Osteocyte (in vitro differentiated cells): ENCODE results near the gene LRFN4. TPM values are rescaled to one million over a fixed set of nuclear protein-coding genes. Genes with fewer than 3 reads are reported as not detected.

Experiments
- DNase-seq: peaks from one replicate; pipeline ENCODE4 v3.0.0; 2021; ENCODE audit warnings: mixed read lengths; ENCODE audit not compliant: unreplicated experiment; ENCODE audit errors: extremely low spot score
- H3K27ac Mint-ChIP-seq: one replicate; pipeline ENCODE4 v1.8.0; 2021; ENCODE audit warnings: mild to moderate bottlenecking, mixed read lengths; ENCODE audit not compliant: unreplicated experiment
- H3K27me3 Mint-ChIP-seq: one replicate; pipeline ENCODE4 v1.8.0; 2021; ENCODE audit warnings: mixed read lengths; ENCODE audit not compliant: unreplicated experiment
- H3K36me3 Mint-ChIP-seq: one replicate; pipeline ENCODE4 v1.8.0; 2021; ENCODE audit warnings: mixed read lengths; ENCODE audit not compliant: unreplicated experiment
- H3K4me1 Mint-ChIP-seq: one replicate; pipeline ENCODE4 v1.8.0; 2021; ENCODE audit warnings: mixed read lengths; ENCODE audit not compliant: unreplicated experiment
- H3K4me3 Mint-ChIP-seq: one replicate; pipeline ENCODE4 v1.8.0; 2021; ENCODE audit warnings: mild to moderate bottlenecking, moderate library complexity, mixed read lengths; ENCODE audit not compliant: unreplicated experiment
- H3K9me3 Mint-ChIP-seq: one replicate; pipeline ENCODE4 v1.8.0; 2021; ENCODE audit warnings: mixed read lengths; ENCODE audit not compliant: unreplicated experiment
- total RNA-seq: library from RNA; stranded (reverse); gene quantifications from 2 replicates; pipeline ENCODE4 v1.2.1, GENCODE V29; 2021
- TF ChIP-seq, protein P1 (sequence below): fragments of 200-600 bp; sonication (generic); IDR thresholded peaks from 2 replicates; pipeline ENCODE4 v1.5.0; 2021; ENCODE audit warnings: antibody characterized with exemption, mild to moderate bottlenecking, moderate library complexity

The LRFN4 gene
- total RNA-seq, 1 donor from 2014 or later = 45.0 TPM

DNA sequence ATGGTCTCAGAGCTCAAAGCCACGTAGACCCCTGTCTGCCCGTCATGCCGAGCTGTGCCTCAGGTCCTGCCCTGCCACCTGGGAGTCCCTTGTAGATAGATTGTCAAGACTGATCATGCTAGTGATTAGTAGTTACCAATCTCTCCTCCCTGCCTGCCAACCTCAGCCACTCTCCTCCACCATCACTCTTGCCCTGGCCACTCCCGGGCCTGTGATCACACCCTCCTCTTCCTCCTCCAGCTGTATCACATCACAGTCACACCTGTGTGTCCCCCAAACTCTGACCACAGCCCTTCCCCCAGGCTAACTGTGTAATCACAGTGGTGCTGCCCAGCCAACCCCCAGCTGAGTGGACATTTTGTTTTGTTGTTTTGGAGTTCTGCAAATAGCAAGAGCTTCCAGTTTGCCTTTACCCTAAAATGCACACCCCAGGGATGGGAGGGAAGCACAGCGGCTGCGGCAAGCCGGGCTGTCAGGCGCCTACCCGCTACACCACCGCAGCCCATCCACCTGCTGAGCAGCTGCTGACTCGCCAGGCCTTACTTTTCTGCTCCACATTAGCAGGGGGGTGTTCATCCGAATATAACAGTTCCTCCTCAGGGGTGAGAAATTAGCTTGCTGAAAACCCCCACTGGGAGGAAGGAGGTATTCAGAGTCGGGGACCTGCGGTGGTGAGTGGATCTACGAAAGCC, 45.8 kb downstream of the LRFN4 start:
- TF ChIP-seq, protein P1, sequence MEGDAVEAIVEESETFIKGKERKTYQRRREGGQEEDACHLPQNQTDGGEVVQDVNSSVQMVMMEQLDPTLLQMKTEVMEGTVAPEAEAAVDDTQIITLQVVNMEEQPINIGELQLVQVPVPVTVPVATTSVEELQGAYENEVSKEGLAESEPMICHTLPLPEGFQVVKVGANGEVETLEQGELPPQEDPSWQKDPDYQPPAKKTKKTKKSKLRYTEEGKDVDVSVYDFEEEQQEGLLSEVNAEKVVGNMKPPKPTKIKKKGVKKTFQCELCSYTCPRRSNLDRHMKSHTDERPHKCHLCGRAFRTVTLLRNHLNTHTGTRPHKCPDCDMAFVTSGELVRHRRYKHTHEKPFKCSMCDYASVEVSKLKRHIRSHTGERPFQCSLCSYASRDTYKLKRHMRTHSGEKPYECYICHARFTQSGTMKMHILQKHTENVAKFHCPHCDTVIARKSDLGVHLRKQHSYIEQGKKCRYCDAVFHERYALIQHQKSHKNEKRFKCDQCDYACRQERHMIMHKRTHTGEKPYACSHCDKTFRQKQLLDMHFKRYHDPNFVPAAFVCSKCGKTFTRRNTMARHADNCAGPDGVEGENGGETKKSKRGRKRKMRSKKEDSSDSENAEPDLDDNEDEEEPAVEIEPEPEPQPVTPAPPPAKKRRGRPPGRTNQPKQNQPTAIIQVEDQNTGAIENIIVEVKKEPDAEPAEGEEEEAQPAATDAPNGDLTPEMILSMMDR = no peak
- H3K4me3 Mint-ChIP-seq = no peak overlapping the region
- H3K9me3 Mint-ChIP-seq = no peaks in the 10 kb centered on the region
- H3K27me3 Mint-ChIP-seq = no peaks in the 10 kb centered on the region
- no peak for DNase-seq
- H3K36me3 Mint-ChIP-seq = no peaks in the 10 kb centered on the region
- H3K4me1 Mint-ChIP-seq = peaks cover 36% of the 10 kb centered on the region
- H3K27ac Mint-ChIP-seq = no peak overlapping the region

DNA sequence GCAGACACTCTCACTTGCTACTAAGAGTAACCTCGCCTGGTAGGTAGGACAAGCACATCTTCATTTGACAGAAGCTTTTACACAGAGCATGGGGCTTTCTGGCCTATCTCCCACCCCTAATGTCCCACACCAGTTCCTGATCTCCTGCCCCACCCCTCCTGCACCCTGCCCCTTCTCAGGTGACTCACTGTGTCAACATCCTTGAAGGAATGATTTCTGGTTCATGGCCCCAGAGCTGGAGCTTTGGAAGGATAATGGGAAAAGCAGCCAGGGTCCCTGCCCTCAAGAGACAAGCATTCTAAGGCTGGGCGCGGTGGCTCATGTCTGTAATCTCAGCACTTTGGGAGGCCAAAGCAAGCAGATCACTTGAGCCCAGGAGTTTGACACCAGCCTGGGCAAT, 47.2 kb downstream of the LRFN4 start:
- no peak overlapping the region for H3K27ac Mint-ChIP-seq
- H3K4me1 Mint-ChIP-seq = peaks cover 42% of the 10 kb centered on the region
- no peaks in the 10 kb centered on the region for H3K9me3 Mint-ChIP-seq
- no peaks in the 10 kb centered on the region for H3K27me3 Mint-ChIP-seq
- H3K4me3 Mint-ChIP-seq = no peak overlapping the region
- no peaks in the 10 kb centered on the region for H3K36me3 Mint-ChIP-seq
- TF ChIP-seq, protein P1 = no peak
- DNase-seq = no peak

DNA sequence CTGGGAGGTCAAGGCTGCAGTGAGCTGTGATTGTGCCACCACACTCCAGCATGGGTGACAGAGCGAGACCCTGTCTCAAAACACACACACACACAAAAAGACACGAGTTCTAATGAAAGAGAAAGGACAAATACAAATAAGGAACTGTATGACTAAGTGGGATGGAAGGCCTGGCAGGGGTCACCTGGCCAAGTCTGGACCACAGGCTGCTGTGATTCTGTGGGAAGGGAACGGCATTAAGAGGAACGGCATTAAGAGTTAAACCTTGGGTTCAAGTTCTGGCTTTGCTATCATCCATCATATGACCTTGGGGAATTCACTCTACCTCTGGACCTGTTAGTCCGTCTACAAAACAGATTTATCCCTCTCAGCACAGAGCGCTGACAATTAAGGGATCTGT, 47.7 kb downstream of the LRFN4 start:
- TF ChIP-seq, protein P1 = no peak
- Mint-ChIP-seq H3K36me3 (no peaks in the 10 kb centered on the region), H3K27ac (no peak overlapping the region)

DNA sequence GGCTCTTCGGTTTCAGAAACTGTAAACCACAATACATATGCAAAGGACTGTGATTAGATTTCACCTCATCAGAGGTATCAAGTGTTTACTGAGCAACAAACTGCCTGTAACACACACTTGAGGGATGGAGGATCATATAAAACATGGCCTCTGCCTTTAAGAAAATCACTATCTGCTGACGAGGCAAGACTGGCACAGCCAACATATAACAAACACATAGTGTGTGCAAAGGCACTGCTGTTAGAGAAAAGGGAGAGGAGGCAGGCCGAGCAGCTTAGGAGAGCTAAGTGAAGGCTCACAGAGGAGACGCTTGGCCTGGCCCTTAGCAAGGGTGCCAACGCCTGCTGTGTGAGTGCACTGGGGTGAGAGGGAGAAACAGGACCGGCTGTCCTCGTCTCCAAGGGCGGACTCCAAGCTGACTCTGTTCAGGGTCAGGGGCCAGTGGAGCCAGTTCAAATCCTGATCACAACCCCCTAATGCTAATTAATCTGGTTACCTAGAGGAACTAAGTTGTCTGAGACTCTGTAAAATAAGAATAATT, 48.2 kb downstream of the LRFN4 start:
- no peaks in the 10 kb centered on the region for H3K36me3 Mint-ChIP-seq
- H3K4me3 Mint-ChIP-seq = no peak overlapping the region
- TF ChIP-seq, protein P1 = no peak
- H3K27ac Mint-ChIP-seq = no peak overlapping the region
- H3K4me1 Mint-ChIP-seq = peaks cover 42% of the 10 kb centered on the region
- no peaks in the 10 kb centered on the region for H3K9me3 Mint-ChIP-seq
- H3K27me3 Mint-ChIP-seq = no peaks in the 10 kb centered on the region
- no peak for DNase-seq

More for the DNA sequence above, 47.7 kb downstream of the LRFN4 start:
- Mint-ChIP-seq H3K4me1 (peaks cover 42% of the 10 kb centered on the region), H3K4me3 (no peak overlapping the region), H3K27me3 (no peaks in the 10 kb centered on the region), H3K9me3 (no peaks in the 10 kb centered on the region)
- no peak for DNase-seq

DNA sequence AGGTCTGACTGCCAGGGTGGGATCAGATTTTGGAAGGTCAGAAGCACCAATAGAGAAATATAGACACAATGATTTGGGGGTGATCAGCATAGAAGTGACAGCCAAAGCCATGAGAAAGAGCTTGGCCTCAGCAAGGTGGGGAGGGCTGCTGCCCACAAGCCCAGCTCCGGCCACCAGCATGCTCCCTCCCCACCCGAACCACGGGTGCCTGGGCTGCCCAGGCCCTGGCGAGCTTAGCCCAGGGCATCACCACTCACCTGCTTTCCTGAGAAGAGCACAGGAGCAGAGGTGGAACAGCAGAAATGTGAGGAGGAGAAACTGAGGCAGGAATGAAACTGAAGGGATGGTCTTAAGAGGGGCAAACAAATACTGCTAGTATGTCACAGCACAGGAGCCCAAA, 48.8 kb downstream of the LRFN4 start:
- no peaks in the 10 kb centered on the region for H3K36me3 Mint-ChIP-seq
- DNase-seq = no peak
- H3K27ac Mint-ChIP-seq = no peak overlapping the region
- no peak overlapping the region for H3K4me3 Mint-ChIP-seq
- peaks cover 42% of the 10 kb centered on the region for H3K4me1 Mint-ChIP-seq
- TF ChIP-seq, protein P1 = no peak
- H3K27me3 Mint-ChIP-seq = no peaks in the 10 kb centered on the region
- H3K9me3 Mint-ChIP-seq = no peaks in the 10 kb centered on the region
